ENCODE results near the gene POU3F3.

The POU3F3 gene

DNA sequence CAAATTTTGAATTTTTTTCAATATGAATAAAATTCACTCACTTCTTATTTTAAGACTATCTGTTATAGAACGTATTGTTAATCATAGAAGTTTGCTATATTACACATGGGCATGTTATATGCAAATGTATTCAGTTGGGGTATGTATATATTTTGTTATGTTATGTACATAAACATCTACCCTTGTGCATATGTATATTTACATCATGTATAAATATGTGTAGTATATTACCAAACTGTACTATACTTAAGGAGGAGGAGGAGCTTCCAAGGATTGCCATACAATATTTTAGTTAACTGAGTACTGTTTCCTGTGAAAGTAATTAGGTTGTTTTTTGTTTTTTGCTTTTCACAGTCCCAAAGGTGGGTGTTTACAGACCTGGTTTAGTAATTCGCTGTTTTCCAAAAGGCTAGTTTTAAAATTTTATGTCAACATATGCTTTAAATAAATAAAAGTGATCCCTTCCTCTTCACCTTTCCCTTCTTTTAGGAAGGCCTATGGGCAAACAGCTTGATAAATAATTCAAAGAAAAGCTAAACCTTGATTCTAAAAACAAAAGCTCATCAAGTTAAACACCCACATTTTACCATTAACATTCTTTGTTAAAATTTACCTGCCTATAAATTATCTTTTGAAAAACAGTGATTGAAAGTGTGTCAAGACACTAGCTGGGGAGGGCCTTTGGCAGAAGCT, 12.9 kb upstream of the POU3F3 start:
- H3K4me3 ChIP-seq (ENCODE audit: low read depth, low read length), result no peak overlapping the region
- TF ChIP-seq, protein P1, sequence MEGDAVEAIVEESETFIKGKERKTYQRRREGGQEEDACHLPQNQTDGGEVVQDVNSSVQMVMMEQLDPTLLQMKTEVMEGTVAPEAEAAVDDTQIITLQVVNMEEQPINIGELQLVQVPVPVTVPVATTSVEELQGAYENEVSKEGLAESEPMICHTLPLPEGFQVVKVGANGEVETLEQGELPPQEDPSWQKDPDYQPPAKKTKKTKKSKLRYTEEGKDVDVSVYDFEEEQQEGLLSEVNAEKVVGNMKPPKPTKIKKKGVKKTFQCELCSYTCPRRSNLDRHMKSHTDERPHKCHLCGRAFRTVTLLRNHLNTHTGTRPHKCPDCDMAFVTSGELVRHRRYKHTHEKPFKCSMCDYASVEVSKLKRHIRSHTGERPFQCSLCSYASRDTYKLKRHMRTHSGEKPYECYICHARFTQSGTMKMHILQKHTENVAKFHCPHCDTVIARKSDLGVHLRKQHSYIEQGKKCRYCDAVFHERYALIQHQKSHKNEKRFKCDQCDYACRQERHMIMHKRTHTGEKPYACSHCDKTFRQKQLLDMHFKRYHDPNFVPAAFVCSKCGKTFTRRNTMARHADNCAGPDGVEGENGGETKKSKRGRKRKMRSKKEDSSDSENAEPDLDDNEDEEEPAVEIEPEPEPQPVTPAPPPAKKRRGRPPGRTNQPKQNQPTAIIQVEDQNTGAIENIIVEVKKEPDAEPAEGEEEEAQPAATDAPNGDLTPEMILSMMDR (IDR thresholded peaks at IDR 0.05; ENCODE audit: low read depth, low read length), result no peak

DNA sequence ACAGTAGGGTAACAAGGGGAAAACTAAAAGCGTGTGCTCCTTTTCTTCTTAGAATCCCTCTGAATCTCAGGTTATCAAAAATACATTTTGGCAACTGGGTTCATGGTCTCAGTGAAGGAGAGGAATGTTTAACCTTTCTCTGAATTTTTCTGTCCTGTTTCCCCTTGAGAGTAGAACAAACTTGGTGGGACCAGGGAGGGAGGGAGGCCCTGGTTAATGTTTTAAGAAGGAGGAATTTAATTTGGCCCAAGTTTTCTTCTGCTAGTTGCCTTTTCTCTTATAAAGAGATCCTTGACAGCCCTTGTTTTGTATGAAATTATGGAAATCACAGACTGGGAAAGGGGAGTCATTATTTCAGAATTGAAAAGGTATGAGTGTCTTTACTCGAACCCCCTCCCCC, 12.2 kb upstream of the POU3F3 start:
- H3K4me3 ChIP-seq (ENCODE audit: low read depth, low read length), result no peak overlapping the region

DNA sequence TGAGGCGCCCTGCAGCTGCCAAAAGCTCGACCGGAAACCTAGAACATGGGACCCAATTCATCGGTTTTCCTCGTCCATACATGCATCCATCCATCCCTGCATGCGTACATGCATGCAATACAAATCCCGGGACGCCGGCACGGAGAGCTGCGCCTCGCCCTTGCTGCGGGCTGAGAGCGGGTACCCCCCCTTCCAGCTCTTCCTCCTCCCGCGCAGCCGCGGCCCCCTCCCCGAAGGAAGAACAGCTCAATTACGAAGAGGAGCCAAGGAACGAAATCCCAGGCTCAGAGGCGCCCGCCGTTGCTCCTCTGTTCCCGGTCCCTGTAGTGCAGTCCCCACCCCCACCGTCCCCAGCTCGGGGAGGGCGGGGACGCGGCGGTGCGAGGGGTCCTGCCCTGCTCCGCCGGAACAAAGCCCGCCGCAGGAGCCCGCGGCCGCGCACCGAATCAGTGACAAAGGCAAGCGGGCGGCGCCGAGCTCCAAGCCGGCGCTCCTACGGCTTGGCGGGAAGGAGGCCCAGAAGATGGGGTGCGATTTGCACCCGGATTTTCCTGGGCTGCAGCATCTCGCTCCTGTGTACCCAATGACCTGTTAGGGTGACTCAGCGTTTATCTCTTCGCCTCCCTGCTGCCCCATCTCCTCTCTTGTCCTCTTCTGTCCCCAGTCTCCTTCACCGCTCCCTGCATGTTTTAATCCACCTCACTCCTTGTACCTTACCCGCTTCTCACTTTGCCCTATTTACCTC, 8.9 kb upstream of the POU3F3 start:
- TF ChIP-seq, protein P1 (IDR thresholded peaks at IDR 0.05; ENCODE audit: low read depth, low read length), result no peak
- no peak overlapping the region for H3K4me3 ChIP-seq (ENCODE audit: low read depth, low read length)

More for the DNA sequence above, 12.2 kb upstream of the POU3F3 start:
- TF ChIP-seq, protein P1 (IDR thresholded peaks at IDR 0.05; ENCODE audit: low read depth, low read length), result no peak

DNA sequence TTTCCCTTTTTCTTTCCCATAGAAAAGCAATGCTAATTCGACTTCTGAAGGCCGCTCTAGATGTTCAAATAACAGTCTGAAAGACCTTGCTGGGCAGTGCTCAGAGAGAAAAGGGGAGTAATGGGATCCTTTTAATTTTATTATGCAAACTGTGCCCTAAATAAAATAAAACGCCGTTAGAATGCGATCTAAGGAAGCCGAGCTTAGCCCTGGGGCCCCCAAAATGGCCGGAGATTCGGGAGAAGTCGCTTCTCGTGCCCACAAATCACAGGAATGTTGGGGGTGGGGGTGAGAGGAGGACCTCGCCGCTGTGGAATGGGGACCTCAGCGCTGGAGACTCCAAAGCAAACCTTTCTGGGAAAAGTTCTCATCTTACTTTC, 8.4 kb upstream of the POU3F3 start:
- TF ChIP-seq, protein P1 (IDR thresholded peaks at IDR 0.05; ENCODE audit: low read depth, low read length), result no peak
- no peak overlapping the region for H3K4me3 ChIP-seq (ENCODE audit: low read depth, low read length)

DNA sequence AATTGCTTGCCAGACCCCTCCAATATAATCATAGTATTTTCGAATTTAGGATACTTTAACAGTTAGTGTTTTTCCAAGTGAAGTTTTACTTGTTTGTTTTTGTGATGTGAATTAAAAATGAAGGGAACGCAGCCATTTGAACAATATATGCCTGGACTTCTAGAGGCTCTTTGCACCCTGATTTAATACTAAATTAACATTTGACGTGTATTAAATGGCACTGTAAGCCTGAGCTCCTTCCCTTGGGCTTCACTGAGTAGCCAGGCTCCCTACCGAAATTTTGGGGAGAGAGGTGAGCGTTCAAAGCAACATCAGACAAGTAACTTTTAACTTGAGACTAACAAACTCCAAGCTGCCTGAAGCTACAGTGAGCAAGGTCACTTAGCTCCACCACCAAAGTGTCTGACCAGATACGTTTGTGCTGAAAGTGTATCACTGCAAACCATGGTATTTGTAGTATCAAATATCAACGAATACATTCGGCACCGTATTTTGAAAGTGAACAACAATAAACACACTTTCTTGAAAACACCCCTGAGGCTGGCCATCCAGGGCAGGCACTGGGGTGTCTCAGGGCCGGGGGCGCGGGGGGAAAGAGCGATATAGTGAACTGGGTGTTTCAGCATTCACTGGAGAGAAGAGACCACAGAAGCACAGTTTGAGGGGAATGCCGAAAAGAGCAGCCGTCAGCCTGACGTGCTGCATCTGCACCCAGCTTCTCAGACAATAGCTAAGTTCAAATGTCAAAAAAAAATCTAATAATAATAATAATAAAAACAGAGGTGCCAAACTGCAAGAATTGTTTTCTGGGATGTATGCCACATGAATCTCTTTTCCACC, 7.7 kb upstream of the POU3F3 start:
- TF ChIP-seq, protein P1 (IDR thresholded peaks at IDR 0.05; ENCODE audit: low read depth, low read length), result no peak
- H3K4me3 ChIP-seq (ENCODE audit: low read depth, low read length), result no peak overlapping the region

DNA sequence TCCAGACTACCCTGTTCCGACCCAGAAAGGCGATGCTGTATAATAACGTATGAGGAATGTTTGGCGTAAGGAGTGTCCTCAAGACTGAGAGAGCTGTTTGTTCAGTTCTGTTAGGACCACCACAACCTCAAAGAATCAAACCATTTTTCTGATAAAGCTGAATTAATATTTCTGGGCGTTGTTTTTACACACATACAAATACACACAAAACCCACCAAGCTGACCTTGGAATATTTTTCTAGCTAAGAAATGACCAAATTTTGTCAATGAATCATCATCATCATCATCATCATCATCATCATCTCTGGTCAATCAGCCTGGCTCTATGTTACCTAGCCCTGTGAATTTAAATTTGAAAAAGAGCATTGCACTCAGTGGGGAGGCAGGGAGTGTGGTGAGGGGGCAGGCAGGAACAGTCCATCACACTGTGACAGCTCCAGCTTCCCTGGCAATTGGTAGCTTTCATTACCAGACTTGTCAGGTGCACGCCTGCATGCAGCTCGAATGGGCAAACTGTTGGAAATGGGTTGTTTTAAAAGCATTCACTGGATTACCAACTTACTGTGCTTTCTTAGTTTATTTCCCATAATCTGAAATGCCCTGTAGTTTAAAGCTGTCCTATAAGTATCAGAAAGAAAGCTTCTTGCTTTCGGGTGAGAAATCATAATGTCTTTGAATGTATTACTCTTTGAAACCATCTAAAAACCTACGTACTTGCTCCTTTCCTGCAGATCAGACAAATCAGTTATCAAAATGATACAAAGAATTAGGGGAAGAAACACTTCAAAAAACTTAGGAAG, 6.9 kb upstream of the POU3F3 start:
- TF ChIP-seq, protein P1 (IDR thresholded peaks at IDR 0.05; ENCODE audit: low read depth, low read length), result no peak

More for the DNA sequence above, 6.9 kb upstream of the POU3F3 start:
- no peak overlapping the region for H3K4me3 ChIP-seq (ENCODE audit: low read depth, low read length)

Data from WI38 (cell line).